Measurements from ENCODE around the gene PCNX1.
A peak's percentile ranks its signal among the peaks of the same experiment; 100 is the strongest.
"Not testable (repeated sequence)": the region's sequence is repeated elsewhere in the genome, so short reads cannot be mapped to it uniquely, and the experiment has no call there.

Gene PCNX1

DNA sequence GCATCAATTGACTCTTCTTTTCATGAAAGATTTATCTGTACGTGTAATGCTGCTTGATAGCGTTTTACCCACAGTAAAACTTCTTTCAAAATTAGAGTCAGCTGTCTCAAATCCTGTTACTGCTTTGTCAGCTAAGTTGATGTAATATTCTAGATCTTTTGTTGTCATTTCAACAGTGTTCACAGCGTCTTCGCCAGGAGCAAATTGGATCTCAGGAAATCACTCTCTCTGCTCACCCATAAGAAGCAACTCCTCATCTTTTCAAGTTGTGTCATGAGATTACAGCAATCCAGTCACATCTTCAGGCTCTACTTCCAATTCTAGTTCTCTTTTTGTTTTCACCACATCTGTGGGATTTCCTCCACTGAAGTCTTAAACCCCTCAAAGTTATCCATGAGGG is 9.5 kb downstream of the PCNX1 start:
- DNase-seq (ENCODE audit: low read depth), result no peak

GRCh38 chr14:70917633-70918032 is 10.4 kb downstream of the PCNX1 start:
- no peak for DNase-seq (ENCODE audit: low read depth)

DNA sequence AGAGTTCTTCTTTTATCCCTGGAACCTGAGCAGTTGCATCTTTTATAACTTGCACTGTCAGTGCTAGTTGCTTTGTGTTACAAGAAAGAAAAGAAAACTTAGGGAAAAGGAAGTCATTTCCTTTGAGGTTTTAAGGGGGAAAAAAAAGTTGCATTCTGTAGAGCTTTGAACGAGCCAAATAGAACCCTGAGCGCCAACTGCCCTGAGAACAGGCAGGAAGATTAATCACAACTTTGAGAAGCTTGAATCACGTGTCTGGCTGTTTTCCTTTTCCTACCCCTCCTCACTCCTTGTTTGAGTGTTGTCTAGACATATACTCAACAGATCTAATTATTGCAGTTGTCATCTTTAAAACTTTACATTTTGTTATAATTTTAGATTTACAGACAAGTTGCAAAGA is 12.5 kb downstream of the PCNX1 start:
- peak; percentile 55 for DNase-seq (ENCODE audit: low read depth)

GRCh38 chr14:70920608-70921007 is 13.3 kb downstream of the PCNX1 start:
- DNase-seq (ENCODE audit: low read depth), result no peak

DNA sequence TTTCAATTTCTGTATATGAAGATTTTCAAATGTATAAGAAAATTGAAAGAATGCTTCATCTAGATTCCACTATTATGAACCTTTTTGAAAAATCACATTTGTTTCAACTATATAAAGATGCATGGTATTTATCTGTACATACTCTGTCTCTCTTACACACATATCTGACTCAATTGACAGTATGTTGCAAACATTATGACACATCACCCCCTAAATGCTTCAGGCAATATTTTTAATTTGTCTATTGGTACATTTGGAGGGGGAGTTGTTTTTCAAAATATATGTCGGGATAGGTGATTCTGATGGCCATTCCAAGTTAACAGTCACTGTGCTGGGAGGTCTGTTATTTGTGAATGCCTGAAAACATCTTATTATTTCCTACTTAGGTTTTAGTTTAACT is 14.4 kb downstream of the PCNX1 start:
- peak; percentile 48 for DNase-seq (ENCODE audit: low read depth)

DNA sequence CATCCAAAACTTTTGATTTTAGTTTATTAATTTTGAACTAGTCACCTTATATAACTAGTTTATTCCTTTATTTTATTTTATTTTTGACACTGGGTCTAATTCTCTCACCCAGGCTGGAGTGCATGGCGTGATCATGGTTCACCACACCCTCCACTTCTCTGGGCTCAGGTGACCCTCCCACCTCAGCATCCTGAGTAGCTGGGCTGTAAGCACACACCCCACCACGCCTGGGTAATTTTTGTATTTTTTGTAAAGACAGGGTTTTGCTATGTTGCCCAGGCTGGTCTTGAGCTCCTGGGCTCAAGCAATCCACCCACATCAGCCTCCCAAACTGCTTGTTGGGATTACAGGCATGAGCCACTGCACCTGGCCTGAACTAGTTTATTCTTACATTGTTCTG is 17.3 kb downstream of the PCNX1 start:
- no peak for DNase-seq (ENCODE audit: low read depth)

GRCh38 chr14:70926235-70926830 is 19.1 kb downstream of the PCNX1 start:
- DNase-seq (ENCODE audit: low read depth), result no peak

GRCh38 chr14:70931008-70931407 is 23.7 kb downstream of the PCNX1 start:
- no peak for DNase-seq (ENCODE audit: low read depth)

- peak; percentile 74 for DNase-seq (ENCODE audit: low read depth)
Measured at GRCh38 chr14:70934084-70934483, 26.8 kb downstream of the PCNX1 start.

GRCh38 chr14:70934502-70935134 is 27.4 kb downstream of the PCNX1 start:
- peak; percentile 61 for DNase-seq (ENCODE audit: low read depth)

DNA sequence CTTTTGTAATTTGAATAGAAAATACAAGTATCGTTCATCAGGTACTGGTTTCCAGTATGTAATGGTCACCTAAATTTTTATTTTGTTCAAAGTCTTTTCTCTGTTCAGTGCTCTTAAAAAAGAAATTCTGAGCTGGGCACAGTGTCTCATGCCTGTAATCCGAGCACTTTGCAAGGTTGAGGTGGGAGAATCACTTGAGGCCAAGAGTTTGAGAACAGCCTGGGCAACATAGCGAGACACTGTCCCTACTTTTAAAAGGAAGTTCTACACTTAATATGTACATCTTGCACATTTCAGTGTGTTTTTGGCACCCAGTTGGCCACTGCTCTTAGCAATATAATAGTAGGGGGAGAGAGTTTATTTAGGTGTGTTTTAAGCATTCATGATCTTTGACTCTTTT is 27.9 kb downstream of the PCNX1 start:
- no peak for DNase-seq (ENCODE audit: low read depth)

GRCh38 chr14:70939693-70940092 is 32.4 kb downstream of the PCNX1 start:
- DNase-seq (ENCODE audit: low read depth), result not testable (repeated sequence)

GRCh38 chr14:70941637-70942341 is 34.5 kb downstream of the PCNX1 start:
- not testable (repeated sequence) for DNase-seq (ENCODE audit: low read depth)

DNA sequence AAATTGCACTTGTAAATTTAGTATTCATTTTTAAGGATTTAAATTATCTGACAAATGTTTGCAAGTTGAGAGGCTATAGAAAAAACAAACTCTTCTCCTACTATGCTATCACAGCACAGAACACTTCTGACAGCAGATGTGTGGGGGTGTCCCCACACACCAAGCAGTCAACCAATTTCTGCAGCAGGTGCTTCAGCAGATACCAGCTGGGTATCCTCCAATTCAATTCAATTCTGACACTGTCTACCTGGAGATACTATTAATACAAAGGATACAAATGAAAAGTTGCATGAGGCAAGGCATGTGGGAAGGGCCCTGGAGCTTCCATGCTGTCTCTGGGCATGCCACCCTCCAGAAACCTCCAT is 35.1 kb downstream of the PCNX1 start:
- DNase-seq (ENCODE audit: low read depth), result no peak

- DNase-seq (ENCODE audit: low read depth), result not testable (repeated sequence)
Measured at GRCh38 chr14:70942721-70943120, 35.5 kb downstream of the PCNX1 start.

- no peak for DNase-seq (ENCODE audit: low read depth)
Measured at GRCh38 chr14:70943838-70944237, 36.6 kb downstream of the PCNX1 start.

- no peak for DNase-seq (ENCODE audit: low read depth)
Measured at GRCh38 chr14:70947739-70948138, 40.5 kb downstream of the PCNX1 start.

DNA sequence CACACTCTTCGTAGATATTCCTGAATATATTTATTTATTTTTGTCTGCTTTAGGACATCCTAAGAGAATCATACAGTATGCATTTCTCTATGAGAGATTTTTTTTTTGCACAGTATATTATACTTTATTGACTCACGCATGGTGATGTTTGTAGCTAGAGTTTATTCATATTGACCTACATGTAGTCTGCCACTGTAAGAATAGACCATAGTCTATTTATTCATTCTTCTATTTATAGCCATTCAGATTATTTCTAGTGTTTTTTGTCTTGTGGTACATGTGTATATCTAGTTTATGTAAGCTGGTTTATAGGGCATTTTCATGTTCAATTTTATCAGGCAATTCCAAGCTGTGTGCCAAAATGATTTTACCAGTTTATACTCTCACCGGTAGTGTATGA is 45.2 kb downstream of the PCNX1 start:
- no peak for DNase-seq (ENCODE audit: low read depth)

- no peak for DNase-seq (ENCODE audit: low read depth)
Measured at GRCh38 chr14:70954068-70954467, 46.8 kb downstream of the PCNX1 start.

DNA sequence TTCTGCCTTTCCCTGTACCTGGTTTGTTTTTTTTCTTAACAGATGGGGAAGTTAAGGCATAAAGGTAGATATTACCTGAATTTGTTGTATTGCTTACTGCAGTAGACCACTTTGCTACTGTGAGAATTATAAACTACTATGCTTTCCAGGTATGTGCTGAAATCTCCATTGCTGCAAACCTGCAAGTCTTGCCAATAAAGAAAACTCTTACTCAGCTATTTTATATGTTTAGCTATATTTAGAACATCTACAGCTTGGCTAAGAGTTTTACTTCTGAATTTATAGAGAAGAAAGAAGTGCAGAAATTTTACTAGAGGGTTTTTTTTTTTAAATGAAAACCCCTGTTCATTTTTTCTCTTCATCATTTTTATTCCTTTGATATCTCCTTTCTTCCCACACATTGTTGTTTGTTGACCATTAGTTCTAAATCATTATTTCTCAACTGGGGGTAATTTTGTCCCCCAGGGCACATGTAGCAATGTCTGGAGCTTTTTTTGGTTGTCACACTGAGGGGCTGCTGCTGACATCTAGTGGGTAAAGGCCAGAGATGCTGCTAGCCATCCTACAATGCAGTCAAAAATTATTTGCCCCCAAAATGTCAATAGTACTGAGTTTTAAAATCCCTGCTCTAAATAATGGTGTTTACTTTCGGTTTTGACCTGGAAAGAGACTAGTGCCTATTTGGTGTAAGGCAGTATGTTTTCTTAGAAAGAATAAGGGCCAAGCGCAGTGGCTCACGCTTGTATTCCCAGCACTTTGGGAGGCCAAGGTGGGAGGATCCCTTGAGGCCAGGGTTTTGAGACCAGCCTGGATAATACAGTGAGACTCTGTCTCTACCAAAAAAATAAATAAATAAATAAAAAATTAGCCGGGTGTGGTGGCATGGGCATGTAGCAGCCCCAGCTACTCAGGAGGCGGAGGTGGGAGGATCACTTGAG is 48.6 kb downstream of the PCNX1 start:
- peak; percentile 27 for DNase-seq (ENCODE audit: low read depth)

DNA sequence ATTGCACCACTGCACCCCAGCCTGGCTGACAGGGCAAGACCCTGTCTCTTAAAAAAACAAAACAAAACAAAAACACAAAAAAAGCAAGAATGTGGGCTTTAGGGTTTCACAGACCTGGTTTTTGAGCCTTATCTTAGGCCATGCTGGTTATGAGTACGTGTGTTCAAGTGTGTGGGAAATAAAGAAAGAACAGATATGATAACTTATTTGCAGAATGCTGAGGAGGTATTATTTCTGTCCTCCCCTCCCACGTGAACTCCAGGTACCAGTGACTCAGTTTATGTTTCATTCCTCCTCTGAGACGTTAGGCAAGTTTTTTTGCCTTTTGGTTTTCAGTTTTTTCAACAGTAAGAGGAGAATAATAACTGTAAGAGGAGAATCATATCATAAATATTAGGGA is 49.3 kb downstream of the PCNX1 start:
- peak; percentile 22 for DNase-seq (ENCODE audit: low read depth)

- DNase-seq (ENCODE audit: low read depth), result no peak
Measured at GRCh38 chr14:70957710-70958109, 50.5 kb downstream of the PCNX1 start.

Measured in amniotic epithelial cell (primary cell).